Measurements from ENCODE around the gene XYLT1.

XYLT1 gene

GRCh38 chr16:17211797-17212196 is 259.0 kb downstream of the XYLT1 start:
- Histone ChIP-seq H3K4me3 (ENCODE audit: low read depth, low read length) (no peak overlapping the region), H3K27me3 (ENCODE audit: insufficient read depth, low read depth, severe bottlenecking) (no peaks in the 10 kb centered on the region), H3K9me3 (ENCODE audit: severe bottlenecking) (no peaks in the 10 kb centered on the region), H3K27ac (no peak overlapping the region), H3K36me3 (no peaks in the 10 kb centered on the region)
- TF ChIP-seq CTCF (IDR thresholded peaks at IDR 0.05; ENCODE audit: low read depth, low read length), result peak; percentile 74
- peak; percentile 47 for DNase-seq

GRCh38 chr16:17206712-17207111 is 264.0 kb downstream of the XYLT1 start:
- no peak for TF ChIP-seq CTCF (IDR thresholded peaks at IDR 0.05; ENCODE audit: low read depth, low read length)
- no peak for DNase-seq
- H3K27ac ChIP-seq, result no peak overlapping the region
- H3K4me3 ChIP-seq (ENCODE audit: low read depth, low read length), result no peak overlapping the region
- no peaks in the 10 kb centered on the region for H3K36me3 ChIP-seq
- no peaks in the 10 kb centered on the region for H3K9me3 ChIP-seq (ENCODE audit: severe bottlenecking)
- no peaks in the 10 kb centered on the region for H3K27me3 ChIP-seq (ENCODE audit: insufficient read depth, low read depth, severe bottlenecking)

GRCh38 chr16:17205279-17206211 is 265.2 kb downstream of the XYLT1 start:
- no peak for TF ChIP-seq CTCF (IDR thresholded peaks at IDR 0.05; ENCODE audit: low read depth, low read length)
- Histone ChIP-seq H3K27me3 (ENCODE audit: insufficient read depth, low read depth, severe bottlenecking) (no peaks in the 10 kb centered on the region), H3K36me3 (no peaks in the 10 kb centered on the region), H3K9me3 (ENCODE audit: severe bottlenecking) (no peaks in the 10 kb centered on the region), H3K4me3 (ENCODE audit: low read depth, low read length) (no peak overlapping the region), H3K27ac (no peak overlapping the region)
- no peak for DNase-seq

GRCh38 chr16:17204644-17205043 is 266.1 kb downstream of the XYLT1 start:
- no peak for TF ChIP-seq CTCF (IDR thresholded peaks at IDR 0.05; ENCODE audit: low read depth, low read length)
- no peaks in the 10 kb centered on the region for H3K9me3 ChIP-seq (ENCODE audit: severe bottlenecking)
- no peak overlapping the region for H3K27ac ChIP-seq
- H3K36me3 ChIP-seq, result no peaks in the 10 kb centered on the region
- no peak for DNase-seq
- no peaks in the 10 kb centered on the region for H3K27me3 ChIP-seq (ENCODE audit: insufficient read depth, low read depth, severe bottlenecking)
- H3K4me3 ChIP-seq (ENCODE audit: low read depth, low read length), result no peak overlapping the region

GRCh38 chr16:17204206-17204605 is 266.6 kb downstream of the XYLT1 start:
- no peak for DNase-seq
- TF ChIP-seq CTCF (IDR thresholded peaks at IDR 0.05; ENCODE audit: low read depth, low read length), result no peak
- Histone ChIP-seq H3K27ac (no peak overlapping the region), H3K9me3 (ENCODE audit: severe bottlenecking) (no peaks in the 10 kb centered on the region), H3K27me3 (ENCODE audit: insufficient read depth, low read depth, severe bottlenecking) (no peaks in the 10 kb centered on the region), H3K36me3 (no peaks in the 10 kb centered on the region), H3K4me3 (ENCODE audit: low read depth, low read length) (no peak overlapping the region)

Data from WERI-Rb-1 (cell line).